ENCODE results near the gene PDSS1.

PDSS1 gene

GRCh38 chr10:26665080-26666048, 32.1 kb upstream of the PDSS1 start:
- H2AFZ ChIP-seq (ENCODE audit: low read length), result no peak overlapping the region
- no peaks in the 10 kb centered on the region for H3K27me3 ChIP-seq (ENCODE audit: insufficient read depth, low read length, poor library complexity, severe bottlenecking)
- H3K9ac ChIP-seq (ENCODE audit: low read depth, low read length, poor library complexity, severe bottlenecking), result no peak overlapping the region
- no peak for TF ChIP-seq EZH2phosphoT487 (IDR thresholded peaks at IDR 0.05; ENCODE audit: borderline replicate concordance)
- no peak for TF ChIP-seq CTCF (conservative IDR thresholded peaks at IDR 0.05; ENCODE audit: low read length)
- H3K4me1 ChIP-seq (ENCODE audit: insufficient read depth, low read length, poor library complexity, severe bottlenecking), result no peaks in the 10 kb centered on the region
- H4K20me1 ChIP-seq (ENCODE audit: insufficient read depth, low read length, poor library complexity, severe bottlenecking), result no peaks in the 10 kb centered on the region
- H3K4me3 ChIP-seq (ENCODE audit: low read length, poor library complexity, severe bottlenecking), result no peak overlapping the region
- no peaks in the 10 kb centered on the region for H3K36me3 ChIP-seq (ENCODE audit: insufficient read depth, low read length)
- H3F3A ChIP-seq (ENCODE audit: low read depth), result no peaks in the 10 kb centered on the region
- no peaks in the 10 kb centered on the region; the same call in 1 of the 2 replicates for H3K9me3 ChIP-seq (ENCODE audit: insufficient read depth, low read depth, low read length)
- H3K9me2 ChIP-seq (replicated peaks; ENCODE audit: low read depth, low read length), result no peaks in the 10 kb centered on the region
- no peak overlapping the region for H3K4me2 ChIP-seq (ENCODE audit: low read depth, low read length, poor library complexity, severe bottlenecking)
- no peaks in the 10 kb centered on the region for H3K79me2 ChIP-seq (ENCODE audit: insufficient read depth, low read length)

GRCh38 chr10:26675873-26676257, 21.6 kb upstream of the PDSS1 start:
- H2AFZ ChIP-seq (ENCODE audit: low read length), result no peak overlapping the region
- no peak for TF ChIP-seq EZH2phosphoT487 (IDR thresholded peaks at IDR 0.05; ENCODE audit: borderline replicate concordance)
- TF ChIP-seq CTCF (conservative IDR thresholded peaks at IDR 0.05; ENCODE audit: low read length), result no peak
- no peaks in the 10 kb centered on the region for H3F3A ChIP-seq (ENCODE audit: low read depth)
- no peaks in the 10 kb centered on the region for H3K36me3 ChIP-seq (ENCODE audit: insufficient read depth, low read length)
- no peaks in the 10 kb centered on the region for H3K27me3 ChIP-seq (ENCODE audit: insufficient read depth, low read length, poor library complexity, severe bottlenecking)
- no peak overlapping the region for H3K9ac ChIP-seq (ENCODE audit: low read depth, low read length, poor library complexity, severe bottlenecking)
- no peaks in the 10 kb centered on the region for H3K4me1 ChIP-seq (ENCODE audit: insufficient read depth, low read length, poor library complexity, severe bottlenecking)
- H3K4me2 ChIP-seq (ENCODE audit: low read depth, low read length, poor library complexity, severe bottlenecking), result no peak overlapping the region
- H3K9me2 ChIP-seq (replicated peaks; ENCODE audit: low read depth, low read length), result no peaks in the 10 kb centered on the region
- no peaks in the 10 kb centered on the region for H3K9me3 ChIP-seq (ENCODE audit: insufficient read depth, low read depth, low read length)
- H3K4me3 ChIP-seq (ENCODE audit: low read length, poor library complexity, severe bottlenecking), result no peak overlapping the region
- H4K20me1 ChIP-seq (ENCODE audit: insufficient read depth, low read length, poor library complexity, severe bottlenecking), result no peaks in the 10 kb centered on the region
- no peaks in the 10 kb centered on the region for H3K79me2 ChIP-seq (ENCODE audit: insufficient read depth, low read length)

GRCh38 chr10:26679588-26679987, 17.9 kb upstream of the PDSS1 start:
- H3K79me2 ChIP-seq (ENCODE audit: insufficient read depth, low read length), result no peaks in the 10 kb centered on the region
- H3K9ac ChIP-seq (ENCODE audit: low read depth, low read length, poor library complexity, severe bottlenecking), result no peak overlapping the region
- no peaks in the 10 kb centered on the region for H3K9me3 ChIP-seq (ENCODE audit: insufficient read depth, low read depth, low read length)
- TF ChIP-seq EZH2phosphoT487 (IDR thresholded peaks at IDR 0.05; ENCODE audit: borderline replicate concordance) (no peak), CTCF (conservative IDR thresholded peaks at IDR 0.05; ENCODE audit: low read length) (no peak)
- no peak overlapping the region for H3K4me3 ChIP-seq (ENCODE audit: low read length, poor library complexity, severe bottlenecking)
- H3K4me1 ChIP-seq (ENCODE audit: insufficient read depth, low read length, poor library complexity, severe bottlenecking), result peaks cover 10% of the 10 kb centered on the region
- H3K9me2 ChIP-seq (replicated peaks; ENCODE audit: low read depth, low read length), result no peaks in the 10 kb centered on the region
- H3K27me3 ChIP-seq (ENCODE audit: insufficient read depth, low read length, poor library complexity, severe bottlenecking), result no peaks in the 10 kb centered on the region
- no peaks in the 10 kb centered on the region for H3F3A ChIP-seq (ENCODE audit: low read depth)
- H3K4me2 ChIP-seq (ENCODE audit: low read depth, low read length, poor library complexity, severe bottlenecking), result no peak overlapping the region
- H3K36me3 ChIP-seq (ENCODE audit: insufficient read depth, low read length), result no peaks in the 10 kb centered on the region
- H2AFZ ChIP-seq (ENCODE audit: low read length), result no peak overlapping the region
- no peaks in the 10 kb centered on the region for H4K20me1 ChIP-seq (ENCODE audit: insufficient read depth, low read length, poor library complexity, severe bottlenecking)
